Medulla oblongata (tissue), 1 donor: ENCODE results near the gene PARVA.
A peak's percentile ranks its signal among the peaks of the same experiment; 100 is the strongest.

Source experiments
- DNase-seq: peaks from one replicate; pipeline ENCODE4 v3.0.0-alpha.2; 2015; ENCODE audit errors: extremely low spot score

The PARVA gene

GRCh38 chr11:12556155-12556554 is 178.8 kb downstream of the PARVA start:
- no peak for DNase-seq

GRCh38 chr11:12556788-12557384 is 179.5 kb downstream of the PARVA start:
- DNase-seq: peak; percentile 26

GRCh38 chr11:12559011-12559410 is 181.6 kb downstream of the PARVA start:
- no peak for DNase-seq

- no peak for DNase-seq
Observed at GRCh38 chr11:12560362-12560761, 183.0 kb downstream of the PARVA start.

- no peak for DNase-seq
Observed at GRCh38 chr11:12560861-12561260, 183.5 kb downstream of the PARVA start.

- DNase-seq: no peak
Observed at GRCh38 chr11:12564012-12564411, 186.6 kb downstream of the PARVA start.

GRCh38 chr11:12565406-12565805 is 188.0 kb downstream of the PARVA start:
- no peak for DNase-seq

- no peak for DNase-seq
Observed at GRCh38 chr11:12567746-12568460, 190.5 kb downstream of the PARVA start.

- no peak for DNase-seq
Observed at GRCh38 chr11:12569499-12570425, 192.4 kb downstream of the PARVA start.

GRCh38 chr11:12573707-12574485 is 196.5 kb downstream of the PARVA start:
- DNase-seq: no peak

- DNase-seq: no peak
Observed at GRCh38 chr11:12577725-12578644, 200.6 kb downstream of the PARVA start.

DNA sequence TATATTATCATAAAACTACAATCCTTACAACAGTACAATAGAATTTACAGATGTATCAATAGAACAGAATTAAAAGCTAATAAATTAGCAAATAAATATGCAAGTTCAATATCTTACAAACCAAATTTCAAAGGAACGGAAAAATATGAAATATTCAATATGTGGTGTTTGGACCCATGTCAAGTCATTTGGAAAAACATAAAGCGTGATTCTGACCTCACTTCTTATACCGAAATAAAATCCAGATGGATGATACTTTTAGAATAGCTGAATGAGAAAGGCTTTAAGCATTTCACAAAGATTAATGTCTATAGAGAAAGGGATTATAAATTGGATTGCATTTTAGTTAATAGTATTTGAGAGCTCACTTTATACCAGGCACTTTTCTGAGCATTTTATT is 204.0 kb downstream of the PARVA start:
- DNase-seq: no peak

DNA sequence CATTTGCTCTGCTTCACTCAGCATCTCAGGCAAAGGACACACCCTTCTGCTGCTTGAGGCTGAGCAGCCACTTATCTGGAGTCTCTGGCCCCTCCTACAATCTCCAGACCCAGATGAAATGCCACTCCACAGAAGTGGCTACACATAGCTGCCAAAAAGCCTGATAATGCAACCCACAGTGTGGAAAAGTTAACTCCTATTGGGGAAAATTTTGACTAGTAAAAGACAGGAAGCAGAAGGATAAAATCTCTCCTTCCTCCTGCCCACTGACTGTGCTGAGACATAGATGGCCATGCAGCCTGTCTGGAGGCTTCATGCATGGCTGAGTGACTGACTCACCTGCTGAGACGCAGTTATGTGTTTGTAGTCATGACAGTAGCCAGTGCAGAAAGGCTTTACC is 204.6 kb downstream of the PARVA start:
- DNase-seq: no peak
